GM21529 (cell line): Measurements from ENCODE around the gene KLHDC8B.
"Not testable (repeated sequence)": the region's sequence is repeated elsewhere in the genome, so short reads cannot be mapped to it uniquely, and the experiment has no call there.

Experiments
- ATAC-seq: cut with Tn5 transposase; IDR thresholded peaks from one replicate; pipeline ENCODE4 v1.9.1; 2021; ENCODE audit not compliant: unreplicated experiment

Gene KLHDC8B

GRCh38 chr3:49181351-49181750, 10.0 kb downstream of the KLHDC8B start:
- ATAC-seq = no peak

- no peak for ATAC-seq
These were observed 11.3 kb downstream of the KLHDC8B start for GRCh38 chr3:49182682-49183081.

- ATAC-seq = no peak
These were observed 12.5 kb downstream of the KLHDC8B start for GRCh38 chr3:49183873-49184272.

- ATAC-seq = no peak
These were observed 20.3 kb downstream of the KLHDC8B start for GRCh38 chr3:49191741-49192140.

- no peak for ATAC-seq
These were observed 26.8 kb downstream of the KLHDC8B start for GRCh38 chr3:49198161-49198560.

- ATAC-seq = no peak
These were observed 27.3 kb downstream of the KLHDC8B start for GRCh38 chr3:49198611-49199230.

GRCh38 chr3:49199239-49199899, 28.0 kb downstream of the KLHDC8B start:
- no peak for ATAC-seq

- no peak for ATAC-seq
These were observed 28.5 kb downstream of the KLHDC8B start for GRCh38 chr3:49199900-49200281.

GRCh38 chr3:49213541-49213943, 42.1 kb downstream of the KLHDC8B start:
- ATAC-seq = no peak

GRCh38 chr3:49213998-49214397, 42.6 kb downstream of the KLHDC8B start:
- no peak for ATAC-seq

GRCh38 chr3:49216687-49217086, 45.3 kb downstream of the KLHDC8B start:
- not testable (repeated sequence) for ATAC-seq

GRCh38 chr3:49217108-49217507, 45.7 kb downstream of the KLHDC8B start:
- ATAC-seq = not testable (repeated sequence)

GRCh38 chr3:49217688-49218470, 46.5 kb downstream of the KLHDC8B start:
- ATAC-seq = no peak

GRCh38 chr3:49218471-49218989, 47.1 kb downstream of the KLHDC8B start:
- ATAC-seq = not testable (repeated sequence)

GRCh38 chr3:49219132-49219531, 47.7 kb downstream of the KLHDC8B start:
- ATAC-seq = no peak

GRCh38 chr3:49220985-49221563, 49.7 kb downstream of the KLHDC8B start:
- ATAC-seq = not testable (repeated sequence)

- no peak for ATAC-seq
These were observed 50.6 kb downstream of the KLHDC8B start for GRCh38 chr3:49222002-49222401.
